A549 (cell line): ENCODE measurements around the gene CHRNB1. TPM values are rescaled to one million over a fixed set of nuclear protein-coding genes. Genes with fewer than 3 reads are reported as not detected.

ENCODE experiments used
- ATAC-seq, 2 experiments: fragments of 200-7000 bp in 1 of 2; fragments of >200 bp in 1 of 2; cut with Nextera tagmentation in 1 of 2; cut with Tn5 transposase in 1 of 2; 3 replicates each; pipeline versions ENCODE4 v1.8.0 to v1.9.1; 2018 to 2020; ENCODE audit warnings: mild to moderate bottlenecking in 1 of 2, moderate library complexity in 1 of 2
- CTCF ChIA-PET: fragments of 300-600 bp; sonication (Branson Sonifier 250); formaldehyde crosslinking; extraction: SDS; loops from one replicate; lab custom pipeline; 2021; ENCODE audit warnings: antibody characterized with exemption, inconsistent platforms; lab: Yijun Ruan, JAX
- POLR2A ChIA-PET: fragments of 350-600 bp; formaldehyde crosslinking; extraction: SDS; loops from one replicate; lab custom pipeline; 2021; ENCODE audit warnings: antibody characterized with exemption, inconsistent platforms; lab: Yijun Ruan, JAX
- DNase-seq, 2 experiments: peaks; one replicate each; pipeline versions ENCODE4 v3.0.0 to v3.0.0-alpha.2; 2011 to 2016; ENCODE audit warnings: low read depth in 1 of 2, low spot score in 1 of 2
- FAIRE-seq: peaks from 2 replicates; lab custom pipeline; 2011; peaks lifted over from hg19 to GRCh38; lab: Jason Lieb, UNC
- H3K27ac ChIP-seq, 2 experiments: fragments of >200 bp; sonication (Bioruptor Twin); formaldehyde crosslinking; 3 replicates each; pipeline ENCODE4 v1.5.1; 2016 to 2017
- H3K4me1 ChIP-seq: fragments of >200 bp; sonication (Bioruptor Twin); formaldehyde crosslinking; 3 replicates; pipeline ENCODE4 v1.6.1; 2016
- H3K4me2 ChIP-seq: fragments of >200 bp; sonication (Bioruptor Twin); formaldehyde crosslinking; 3 replicates; pipeline ENCODE4 v1.6.1; 2016
- H3K4me3 ChIP-seq: fragments of >200 bp; sonication (Bioruptor Twin); formaldehyde crosslinking; 3 replicates; pipeline ENCODE4 v1.5.1; 2016
- H3K9me3 ChIP-seq: fragments of >200 bp; sonication (Bioruptor Twin); formaldehyde crosslinking; 3 replicates; pipeline ENCODE4 v1.6.1; 2016
- CHD2 ChIP-seq: fragments of 150-350 bp; IDR thresholded peaks from 2 replicates; pipeline ENCODE4 v1.6.1; 2014; ENCODE audit warnings: low read length; ENCODE audit not compliant: partially characterized antibody
- CTCF ChIP-seq: fragments of >200 bp; sonication (Bioruptor Twin); formaldehyde crosslinking; IDR thresholded peaks from 3 replicates; pipeline ENCODE4 v1.5.1; 2016
- E2F6 ChIP-seq: IDR thresholded peaks from 2 replicates; pipeline ENCODE4 v1.6.1; 2012; ENCODE audit warnings: low read depth, borderline replicate concordance
- EHF ChIP-seq: fragments of 250-450 bp; sonication (Bioruptor Pico); IDR thresholded peaks from 2 replicates; pipeline ENCODE4 v1.5.0; 2020; ENCODE audit warnings: mild to moderate bottlenecking
- EHMT2 ChIP-seq: fragments of 200-600 bp; sonication (generic); IDR thresholded peaks from 2 replicates; pipeline ENCODE4 v1.6.1; 2016; ENCODE audit warnings: antibody characterized with exemption, low read depth, mild to moderate bottlenecking, moderate library complexity
- FOSB ChIP-seq: fragments of 250-450 bp; sonication (Bioruptor Pico); IDR thresholded peaks from 2 replicates; pipeline ENCODE4 v1.5.0; 2020; ENCODE audit warnings: mild to moderate bottlenecking, moderate library complexity
- FOXS1 ChIP-seq: fragments of 250-450 bp; sonication (Bioruptor Pico); IDR thresholded peaks from 2 replicates; pipeline ENCODE4 v1.5.0; 2020; ENCODE audit warnings: mild to moderate bottlenecking, moderate library complexity
- HDAC2 ChIP-seq: fragments of 200-600 bp; sonication (generic); IDR thresholded peaks from 2 replicates; pipeline ENCODE4 v1.6.1; 2016
- HES2 ChIP-seq: fragments of >200 bp; sonication (Bioruptor Twin); formaldehyde crosslinking; IDR thresholded peaks from 2 replicates; pipeline ENCODE4 v1.6.1; 2016
- HEYL ChIP-seq: fragments of 250-450 bp; sonication (Bioruptor Pico); IDR thresholded peaks from 2 replicates; pipeline ENCODE4 v1.8.0; 2021; ENCODE audit warnings: mild to moderate bottlenecking, moderate library complexity
- HOXB5 ChIP-seq: fragments of 250-450 bp; sonication (Bioruptor Pico); IDR thresholded peaks from 2 replicates; pipeline ENCODE4 v1.5.0; 2020; ENCODE audit warnings: mild to moderate bottlenecking, moderate library complexity
- JUN ChIP-seq, 2 experiments: fragments of >200 bp; sonication (Bioruptor Twin); formaldehyde crosslinking; IDR thresholded peaks; 2 replicates in 1 of 2; 3 replicates in 1 of 2; pipeline ENCODE4 v1.6.1; 2016 to 2017
- JUNB ChIP-seq: fragments of >200 bp; sonication (Bioruptor Twin); formaldehyde crosslinking; IDR thresholded peaks from 2 replicates; pipeline ENCODE4 v1.6.1; 2016
- KDM5A ChIP-seq: fragments of 200-600 bp; sonication (generic); IDR thresholded peaks from 2 replicates; pipeline ENCODE4 v1.6.1; 2016; ENCODE audit warnings: antibody characterized with exemption, mild to moderate bottlenecking
- MAFK ChIP-seq: fragments of 450-650 bp; IDR thresholded peaks from 2 replicates; pipeline ENCODE4 v1.6.1; 2014; ENCODE audit not compliant: partially characterized antibody
- MAZ ChIP-seq: fragments of 150-350 bp; IDR thresholded peaks from 2 replicates; pipeline ENCODE4 v1.6.1; 2014; ENCODE audit warnings: antibody characterized with exemption, low read depth, low read length, borderline replicate concordance
- NFE2L2 ChIP-seq: fragments of 150-350 bp; conservative IDR thresholded peaks from 2 replicates; pipeline ENCODE4 v1.6.1; 2014; ENCODE audit warnings: low read length
- PHF8 ChIP-seq: fragments of 200-600 bp; sonication (generic); IDR thresholded peaks from 2 replicates; pipeline ENCODE4 v1.6.1; 2016; ENCODE audit warnings: low read depth, mild to moderate bottlenecking, antibody characterized with exemption, moderate library complexity, borderline replicate concordance
- POLR2A ChIP-seq: IDR thresholded peaks from 2 replicates; pipeline ENCODE4 v1.6.1; 2012; ENCODE audit warnings: mild to moderate bottlenecking, low read length
- RAD21 ChIP-seq, 2 experiments: fragments of >200 bp in 1 of 2; sonication (Bioruptor Twin) in 1 of 2; formaldehyde crosslinking in 1 of 2; IDR thresholded peaks in 1 of 2; conservative IDR thresholded peaks in 1 of 2; 2 replicates in 1 of 2; 3 replicates in 1 of 2; pipeline ENCODE4 v1.6.1; 2012 to 2018; ENCODE audit warnings: inconsistent platforms in 1 of 2
- RARB ChIP-seq: fragments of 250-450 bp; sonication (Bioruptor Pico); IDR thresholded peaks from 2 replicates; pipeline ENCODE4 v1.8.0; 2021; ENCODE audit warnings: mild to moderate bottlenecking, moderate library complexity
- SREBF2 ChIP-seq: fragments of 450-650 bp; IDR thresholded peaks from 2 replicates; pipeline ENCODE4 v1.6.1; 2014; ENCODE audit warnings: mild to moderate bottlenecking, moderate library complexity
- TFCP2L1 ChIP-seq: fragments of 250-450 bp; sonication (Bioruptor Pico); IDR thresholded peaks from 2 replicates; pipeline ENCODE4 v1.5.0; 2021; ENCODE audit warnings: mild to moderate bottlenecking
- ZFP36 ChIP-seq: fragments of 450-650 bp; IDR thresholded peaks from 2 replicates; pipeline ENCODE4 v1.6.1; 2014; ENCODE audit warnings: borderline replicate concordance; ENCODE audit not compliant: partially characterized antibody
- ZNF302 ChIP-seq: fragments of 250-450 bp; sonication (Bioruptor Pico); IDR thresholded peaks from 2 replicates; pipeline ENCODE4 v1.9.0; 2021; ENCODE audit warnings: inconsistent platforms, mild to moderate bottlenecking, moderate library complexity
- WGBS: methylation state at CpG from one replicate; pipeline ENCODE4 v1.1.6; 2017; ENCODE audit errors: missing lambda C conversion rate; 5-methylcytosine and 5-hydroxymethylcytosine counted together
- polyA plus RNA-seq, 4 experiments: library from polyadenylated mRNA; depleted of rRNA in 3 of 4; stranded (reverse); fragments of >200 nt; fragmentation: RNase III in 1 of 4; extraction: RNeasy Plus Mini Kit Qiagen cat#74134 plus additional on column Dnase treatment in 1 of 4; gene quantifications; 2 replicates in 3 of 4; 3 replicates in 1 of 4; pipeline ENCODE4 v1.2.3, GENCODE V29; 2011 to 2017
- TF ChIP-seq, protein P1 (sequence below): fragments of >200 bp; sonication (Bioruptor Twin); formaldehyde crosslinking; IDR thresholded peaks from 3 replicates; pipeline ENCODE4 v1.6.1; 2016
- TF ChIP-seq, protein P2 (sequence below): IDR thresholded peaks from 2 replicates; pipeline ENCODE4 v1.6.1; 2012

CHRNB1 gene
- polyA plus RNA-seq, 2 of the 4 experiments (the other 2 are of a cell fraction): 6.5 to 8.4 TPM

GRCh38 chr17:7404737-7405349, 40.0 kb upstream of the CHRNB1 start:
- Histone ChIP-seq H3K4me3 (peak overlapping the region; percentile 88), H3K4me1 (peaks cover 28% of the 10 kb centered on the region), H3K27ac (peak overlapping the region; percentile 81 to 92)
- WGBS: under 1% methylated on average over 25 of the region's 65 CpGs
- peak; percentile 38 to 43 for ATAC-seq
- TF ChIP-seq JUNB (no peak), E2F6 (peak; percentile 17; the same call in 1 of the 2 replicates), HES2 (no peak), RARB (CRISPR knock-in tag) (no peak), PHF8 (peak; percentile 82), HEYL (CRISPR knock-in tag) (no peak), KDM5A (no peak), FOXS1 (CRISPR knock-in tag) (no peak), ZNF302 (no peak), NFE2L2 (no peak), CHD2 (no peak), CTCF (no peak), EHMT2 (no peak), MAFK (no peak), RAD21 (conservative IDR thresholded peaks at IDR 0.05 in 1 of 2, IDR thresholded peaks at IDR 0.05 in 1 of 2) (0 out of 5 replicates have a peak, but pooled peaks of 1 of the 2 experiments have one; percentile 26), ZFP36 (no peak), SREBF2 (no peak), FOSB (no peak), HDAC2 (no peak), EHF (no peak), POLR2A (peak; percentile 44; the same call in 1 of the 2 replicates), HOXB5 (CRISPR knock-in tag) (no peak), JUN (IDR thresholded peaks at IDR 0.05) (peak in 1 of 2 experiments; percentile 68; a peak in 3 of 5 replicates), MAZ (no peak), TFCP2L1 (CRISPR knock-in tag) (peak; percentile 23; the same call in 1 of the 2 replicates)
- TF ChIP-seq, protein P1, sequence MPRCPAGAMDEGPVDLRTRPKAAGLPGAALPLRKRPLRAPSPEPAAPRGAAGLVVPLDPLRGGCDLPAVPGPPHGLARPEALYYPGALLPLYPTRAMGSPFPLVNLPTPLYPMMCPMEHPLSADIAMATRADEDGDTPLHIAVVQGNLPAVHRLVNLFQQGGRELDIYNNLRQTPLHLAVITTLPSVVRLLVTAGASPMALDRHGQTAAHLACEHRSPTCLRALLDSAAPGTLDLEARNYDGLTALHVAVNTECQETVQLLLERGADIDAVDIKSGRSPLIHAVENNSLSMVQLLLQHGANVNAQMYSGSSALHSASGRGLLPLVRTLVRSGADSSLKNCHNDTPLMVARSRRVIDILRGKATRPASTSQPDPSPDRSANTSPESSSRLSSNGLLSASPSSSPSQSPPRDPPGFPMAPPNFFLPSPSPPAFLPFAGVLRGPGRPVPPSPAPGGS: 0 out of 3 replicates have a peak, but pooled peaks have one; percentile 58
- TF ChIP-seq, protein P2, sequence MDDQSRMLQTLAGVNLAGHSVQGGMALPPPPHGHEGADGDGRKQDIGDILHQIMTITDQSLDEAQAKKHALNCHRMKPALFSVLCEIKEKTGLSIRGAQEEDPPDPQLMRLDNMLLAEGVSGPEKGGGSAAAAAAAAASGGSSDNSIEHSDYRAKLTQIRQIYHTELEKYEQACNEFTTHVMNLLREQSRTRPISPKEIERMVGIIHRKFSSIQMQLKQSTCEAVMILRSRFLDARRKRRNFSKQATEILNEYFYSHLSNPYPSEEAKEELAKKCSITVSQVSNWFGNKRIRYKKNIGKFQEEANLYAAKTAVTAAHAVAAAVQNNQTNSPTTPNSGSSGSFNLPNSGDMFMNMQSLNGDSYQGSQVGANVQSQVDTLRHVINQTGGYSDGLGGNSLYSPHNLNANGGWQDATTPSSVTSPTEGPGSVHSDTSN: no peak
- TF ChIP-seq, all 56 proteins: peak for 7
- Histone ChIP-seq H3K9me3 (no peaks in the 10 kb centered on the region), H3K4me2 (peak overlapping the region; percentile 99)
- DNase-seq: peak in 1 of 2 experiments; percentile 56
- FAIRE-seq: no peak
- CTCF ChIA-PET: interaction anchor here (0.7 to 3.4 kb wide), 8 partner anchors 32 to 156 kb away, joined by 3 to 29 read pairs (median 7); partner anchors contain the start of gene SENP3
- POLR2A ChIA-PET: interaction anchor here (0.8 to 2.4 kb wide), 20 partner anchors 10 to 282 kb away, joined by 3 to 26 read pairs (median 6); partner anchors contain the start of genes CHRNB1, MPDU1, PLSCR3 and POLR2A
